K562 (cell line): Measurements from ENCODE around the gene UBN1. TPM values are rescaled to one million over a fixed set of nuclear protein-coding genes. Genes with fewer than 3 reads are reported as not detected.

Experiments
- ATAC-seq: fragments of 200-7000 bp; cut with Tn5 transposase; 3 replicates; pipeline ENCODE4 v1.9.1; 2020; ENCODE audit warnings: moderate library complexity
- BruUV-seq: library from RNA; stranded (reverse); fragments of 400-500 nt; replicated peaks from 2 replicates; lab custom pipeline; 2021; lab: Mats Ljungman, UMichigan
- CTCF ChIA-PET: fragments of 300-600 bp; formaldehyde crosslinking; extraction: SDS; loops from one replicate; lab custom pipeline; 2021; ENCODE audit warnings: low intra/inter-chr PET ratio; lab: Yijun Ruan, JAX
- POLR2A ChIA-PET: fragments of 300-600, 350-650 bp; sonication (Branson Sonifier 250); formaldehyde crosslinking; extraction: SDS; loops from one replicate; lab custom pipeline; 2021; ENCODE audit warnings: antibody characterized with exemption, inconsistent platforms; lab: Yijun Ruan, JAX
- DNase-seq, 4 experiments: peaks; one replicate each; pipeline versions ENCODE4 v3.0.0 to v3.0.0-alpha.2; 2011 to 2018; ENCODE audit warnings: low spot score in 3 of 4, mixed read lengths in 3 of 4; ENCODE audit errors: extremely low read depth in 1 of 4
- FAIRE-seq: peaks from 2 replicates; lab custom pipeline; 2011; peaks lifted over from hg19 to GRCh38; lab: Jason Lieb, UNC
- H2AFZ ChIP-seq: 2 replicates; pipeline ENCODE4 v1.6.0; 2011; ENCODE audit warnings: low read depth, low read length, control low read depth, inconsistent platforms
- H3K27ac ChIP-seq: fragments of 200-600 bp; 3 replicates; pipeline ENCODE4 v1.8.0; 2011; ENCODE audit warnings: low read depth, mild to moderate bottlenecking, control low read depth, inconsistent platforms, low read length, moderate library complexity, mixed read lengths; ENCODE audit errors: extremely low read depth
- H3K27me3 ChIP-seq, 2 experiments: fragments of 300-600 bp in 1 of 2; 2 replicates in 1 of 2; 3 replicates in 1 of 2; pipeline versions ENCODE4 v1.6.0 to v1.8.0; 2011; ENCODE audit warnings: inconsistent platforms in 2 of 2, low read length in 2 of 2, mild to moderate bottlenecking in 1 of 2, mixed read lengths in 1 of 2, moderate library complexity in 1 of 2; ENCODE audit not compliant: control insufficient read depth in 2 of 2, insufficient read depth in 2 of 2
- H3K36me3 ChIP-seq: fragments of 300-600 bp; 3 replicates; pipeline ENCODE4 v1.8.0; 2011; ENCODE audit warnings: mild to moderate bottlenecking, low read length, inconsistent platforms; ENCODE audit not compliant: control insufficient read depth, insufficient read depth
- H3K4me1 ChIP-seq, 2 experiments: fragments of 200-600 bp in 1 of 2; replicated peaks in 1 of 2; 2 replicates in 1 of 2; 3 replicates in 1 of 2; pipeline versions ENCODE4 v1.5.1 to v1.8.0; 2011; ENCODE audit warnings: inconsistent platforms in 2 of 2, low read length in 2 of 2, mild to moderate bottlenecking in 1 of 2, mixed read lengths in 1 of 2, moderate library complexity in 1 of 2; ENCODE audit not compliant: control insufficient read depth in 2 of 2, insufficient read depth in 2 of 2
- H3K4me2 ChIP-seq: 2 replicates; pipeline ENCODE4 v1.6.1; 2011; ENCODE audit warnings: low read length, control low read depth, inconsistent platforms, mixed read lengths; ENCODE audit not compliant: insufficient read depth
- H3K4me3 ChIP-seq: fragments of 200-600 bp; sonication (generic), shearing (Covaris generic); 2 replicates; pipeline ENCODE4 v1.5.1; 2016; ENCODE audit warnings: control low read depth, inconsistent platforms
- H3K79me2 ChIP-seq: fragments of 200-600 bp; 3 replicates; pipeline ENCODE4 v1.8.0; 2011; ENCODE audit warnings: low read length, inconsistent platforms; ENCODE audit not compliant: control insufficient read depth, insufficient read depth
- H3K9ac ChIP-seq, 2 experiments: 2 replicates each; pipeline versions ENCODE4 v1.6.0 to v1.6.1; 2011; ENCODE audit warnings: low read depth in 2 of 2, low read length in 2 of 2, control low read depth in 1 of 2, inconsistent platforms in 1 of 2, mild to moderate bottlenecking in 1 of 2, mixed read lengths in 1 of 2; ENCODE audit not compliant: insufficient read depth in 1 of 2
- H3K9me1 ChIP-seq: one replicate; pipeline ENCODE4 v1.6.0; 2011; ENCODE audit warnings: inconsistent platforms, mild to moderate bottlenecking, low read length, moderate library complexity; ENCODE audit not compliant: control insufficient read depth, insufficient read depth
- H3K9me3 ChIP-seq: replicated peaks from 2 replicates; pipeline ENCODE4 v1.5.1; 2011; ENCODE audit warnings: low read depth, low read length, inconsistent platforms; ENCODE audit not compliant: control insufficient read depth, insufficient read depth
- H4K20me1 ChIP-seq: replicated peaks from 2 replicates; pipeline ENCODE4 v1.6.1; 2011; ENCODE audit warnings: low read length, inconsistent platforms, mixed read lengths; ENCODE audit not compliant: control insufficient read depth, insufficient read depth
- EHMT2 ChIP-seq: fragments of 450-650 bp; IDR thresholded peaks from 2 replicates; pipeline ENCODE4 v1.6.1; 2018; ENCODE audit warnings: antibody characterized with exemption
- JUN ChIP-seq, 2 experiments: sonication (generic) in 1 of 2; formaldehyde crosslinking in 1 of 2; IDR thresholded peaks; 2 replicates each; pipeline versions ENCODE4 v1.6.1 to v1.8.0; 2012 to 2022; ENCODE audit warnings: borderline replicate concordance in 2 of 2, mild to moderate bottlenecking in 2 of 2, improper control_type of control experiment in 1 of 2, low read depth in 1 of 2, low read length in 1 of 2, missing genetic modification reagents in 1 of 2
- KAT8 ChIP-seq: fragments of 450-650 bp; IDR thresholded peaks from 2 replicates; pipeline ENCODE4 v1.6.1; 2016; ENCODE audit warnings: low read depth, mild to moderate bottlenecking
- MCM7 ChIP-seq, 2 experiments: fragments of 450-650 bp; IDR thresholded peaks; 2 replicates each; pipeline ENCODE4 v1.6.1; 2016 to 2018
- SMARCB1 ChIP-seq: IDR thresholded peaks from 2 replicates; pipeline ENCODE4 v1.6.1; 2011; ENCODE audit warnings: improper control_type of control experiment, low read depth; ENCODE audit not compliant: insufficient read length
- ZNF140 ChIP-seq: fragments of 250-450 bp; sonication (Bioruptor Pico); IDR thresholded peaks from 2 replicates; pipeline ENCODE4 v1.8.0; 2021; ENCODE audit warnings: moderate library complexity, mild to moderate bottlenecking, inconsistent platforms
- ZNF217 ChIP-seq: sonication (generic); formaldehyde crosslinking; IDR thresholded peaks from 2 replicates; pipeline ENCODE4 v1.8.0; 2022; ENCODE audit warnings: mild to moderate bottlenecking, missing genetic modification reagents
- ZNF408 ChIP-seq: fragments of 250-450 bp; sonication (Bioruptor Pico); IDR thresholded peaks from 2 replicates; pipeline ENCODE4 v1.4.0; 2020; ENCODE audit warnings: low read depth, mild to moderate bottlenecking, moderate library complexity
- ZNF551 ChIP-seq: fragments of 250-450 bp; sonication (Bioruptor Pico); IDR thresholded peaks from 2 replicates; pipeline ENCODE4 v1.5.0; 2021; ENCODE audit warnings: mild to moderate bottlenecking, moderate library complexity
- WGBS: fragments of 100-300 bp; shearing (Covaris generic); methylation state at CpG from one replicate; pipeline ENCODE4 v1.1.6; 2016; ENCODE audit warnings: low coverage, mixed read lengths; ENCODE audit not compliant: insufficient coverage; ENCODE audit errors: missing lambda C conversion rate; 5-methylcytosine and 5-hydroxymethylcytosine counted together
- in situ Hi-C: fragments of 300-500 bp; cut with MboI; formaldehyde crosslinking; loops from 4 replicates; pipeline ENCODE4 v1.15.0; 2018; ENCODE audit warnings: inconsistent platforms, mixed read lengths
- intact Hi-C: fragments of 100-400 bp; cut with micrococcal nuclease; formaldehyde crosslinking; loops from 2 replicates; pipeline ENCODE4 v1.14.2; 2022
- polyA plus RNA-seq, 8 experiments: library from polyadenylated mRNA; depleted of rRNA in 4 of 8; stranded (reverse) in 5 of 8; unstranded in 3 of 8; fragments of >200 nt; fragmentation: Nextera tagmentation in 2 of 8; fragmentation: Illumina TruSeq in 1 of 8; extraction: Ambion mirVana in 2 of 8; extraction: Trizol in 1 of 8; gene quantifications; 2 replicates each; pipeline versions ENCODE4 v1.2.1 to v1.2.3, GENCODE V29; 2011 to 2014; ENCODE audit warnings: inconsistent platforms in 1 of 8, missing spikeins in 1 of 8
- total RNA-seq, 7 experiments: library from RNA; depleted of rRNA in 6 of 7; stranded (reverse); fragments of >200 nt in 6 of 7; fragmentation: Illumina TruSeq in 2 of 7; extraction: Trizol in 2 of 7; gene quantifications; 2 replicates each; pipeline versions ENCODE4 v1.2.1 to v1.2.3, GENCODE V29; 2011 to 2021; ENCODE audit warnings: low replicate concordance in 1 of 7
- TF ChIP-seq, protein P1 (sequence below): sonication (generic); formaldehyde crosslinking; IDR thresholded peaks from 2 replicates; pipeline ENCODE4 v1.8.0; 2022; ENCODE audit warnings: missing genetic modification reagents, mild to moderate bottlenecking, borderline replicate concordance

UBN1 gene
- total and polyA plus RNA-seq, 9 of the 15 experiments (the other 6 are each of a cell fraction or from before 2014, with no cell fraction given): 1.5 to 45.7 (median 20.6) TPM

GRCh38 chr16:4925791-4926190 is 78.5 kb downstream of the UBN1 start:
- no peak for FAIRE-seq
- CTCF ChIA-PET: no interaction called here
- Histone ChIP-seq H3K9me3 (no peaks in the 10 kb centered on the region; the same call in 1 of the 2 replicates), H3K9ac (no peak overlapping the region), H3K4me3 (no peak overlapping the region), H3K27me3 (peaks cover 26 to 58% of the 10 kb centered on the region in 2 experiments), H2AFZ (no peak overlapping the region), H3K4me2 (no peak overlapping the region), H3K79me2 (no peaks in the 10 kb centered on the region), H3K4me1 (peaks cover 0 to 5% of the 10 kb centered on the region in 2 experiments; a peak in 2 of 5 replicates), H3K27ac (no peak overlapping the region), H3K9me1 (no peaks in the 10 kb centered on the region), H4K20me1 (no peaks in the 10 kb centered on the region)
- no peak for DNase-seq
- no peak for ATAC-seq
- intact Hi-C loops: no loop called here
- in situ Hi-C loops: no loop called here
- POLR2A ChIA-PET: no interaction called here
- WGBS: 4% methylated on average over 5 of the region's 5 CpGs
- TF ChIP-seq ZNF140 (CRISPR knock-in tag): no peak
- TF ChIP-seq SMARCB1: no peak
- no peak for TF ChIP-seq ZNF551 (CRISPR knock-in tag)
- TF ChIP-seq JUN (IDR thresholded peaks at IDR 0.05; ENCODE audit: borderline replicate concordance, low read depth, low read length): no peak
- no peak for TF ChIP-seq JUN (CRISPR knock-in tag; IDR thresholded peaks at IDR 0.05; ENCODE audit: borderline replicate concordance)
- TF ChIP-seq, protein P1, sequence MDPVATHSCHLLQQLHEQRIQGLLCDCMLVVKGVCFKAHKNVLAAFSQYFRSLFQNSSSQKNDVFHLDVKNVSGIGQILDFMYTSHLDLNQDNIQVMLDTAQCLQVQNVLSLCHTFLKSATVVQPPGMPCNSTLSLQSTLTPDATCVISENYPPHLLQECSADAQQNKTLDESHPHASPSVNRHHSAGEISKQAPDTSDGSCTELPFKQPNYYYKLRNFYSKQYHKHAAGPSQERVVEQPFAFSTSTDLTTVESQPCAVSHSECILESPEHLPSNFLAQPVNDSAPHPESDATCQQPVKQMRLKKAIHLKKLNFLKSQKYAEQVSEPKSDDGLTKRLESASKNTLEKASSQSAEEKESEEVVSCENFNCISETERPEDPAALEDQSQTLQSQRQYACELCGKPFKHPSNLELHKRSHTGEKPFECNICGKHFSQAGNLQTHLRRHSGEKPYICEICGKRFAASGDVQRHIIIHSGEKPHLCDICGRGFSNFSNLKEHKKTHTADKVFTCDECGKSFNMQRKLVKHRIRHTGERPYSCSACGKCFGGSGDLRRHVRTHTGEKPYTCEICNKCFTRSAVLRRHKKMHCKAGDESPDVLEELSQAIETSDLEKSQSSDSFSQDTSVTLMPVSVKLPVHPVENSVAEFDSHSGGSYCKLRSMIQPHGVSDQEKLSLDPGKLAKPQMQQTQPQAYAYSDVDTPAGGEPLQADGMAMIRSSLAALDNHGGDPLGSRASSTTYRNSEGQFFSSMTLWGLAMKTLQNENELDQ: no peak
- no peak for TF ChIP-seq ZNF408
- no peak for TF ChIP-seq EHMT2
- no peak for TF ChIP-seq ZNF217
- TF ChIP-seq KAT8: no peak
- TF ChIP-seq MCM7 (IDR thresholded peaks at IDR 0.05): no peak
- TF ChIP-seq, all 486 proteins: peak for 0
- no peaks in the 10 kb centered on the region for H3K36me3 ChIP-seq
- no TSS peak for BruUV-seq
